ENCODE data around the gene KLHL3.
A peak's percentile ranks its signal among the peaks of the same experiment; 100 is the strongest.
"Not testable (repeated sequence)": the region's sequence is repeated elsewhere in the genome, so short reads cannot be mapped to it uniquely, and the experiment has no call there.

Gene KLHL3

DNA sequence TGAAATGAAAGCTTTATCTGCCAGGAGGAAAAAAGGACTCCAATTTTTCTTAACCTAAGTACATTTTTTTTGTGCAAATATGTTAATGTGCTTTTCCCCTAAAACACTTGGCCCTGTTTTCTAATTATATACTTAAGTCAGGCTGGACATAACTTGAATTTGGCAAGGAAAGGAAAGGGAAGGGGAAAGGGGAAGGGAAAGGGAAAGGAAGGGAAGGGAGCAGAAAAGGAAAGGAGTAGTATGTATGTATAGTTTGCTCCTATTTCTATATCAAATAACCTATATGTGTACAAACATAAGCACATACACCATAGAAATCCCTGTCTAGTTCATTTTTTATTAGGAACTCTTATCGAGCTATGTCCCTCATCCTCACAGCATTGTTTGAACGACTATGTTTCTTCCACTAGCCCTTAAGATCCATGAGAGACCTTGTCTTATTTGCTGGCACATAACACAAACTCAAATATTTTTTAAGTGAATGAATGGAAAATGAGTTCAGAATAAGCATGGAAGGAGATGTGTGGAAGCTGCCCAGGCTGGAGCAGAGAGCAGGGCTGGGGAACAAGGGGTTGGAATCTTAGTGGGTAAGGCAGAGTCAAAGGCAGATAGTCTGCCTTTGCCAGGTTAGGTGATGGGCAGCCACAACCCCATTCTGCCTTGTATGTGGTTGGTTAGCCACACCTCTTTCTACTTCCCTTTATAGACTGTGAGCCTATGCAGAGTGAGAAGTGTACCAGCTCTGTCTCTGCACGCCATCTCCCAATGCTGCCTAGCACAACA, 70.0 kb downstream of the KLHL3 start:
- no peak for DNase-seq

DNA sequence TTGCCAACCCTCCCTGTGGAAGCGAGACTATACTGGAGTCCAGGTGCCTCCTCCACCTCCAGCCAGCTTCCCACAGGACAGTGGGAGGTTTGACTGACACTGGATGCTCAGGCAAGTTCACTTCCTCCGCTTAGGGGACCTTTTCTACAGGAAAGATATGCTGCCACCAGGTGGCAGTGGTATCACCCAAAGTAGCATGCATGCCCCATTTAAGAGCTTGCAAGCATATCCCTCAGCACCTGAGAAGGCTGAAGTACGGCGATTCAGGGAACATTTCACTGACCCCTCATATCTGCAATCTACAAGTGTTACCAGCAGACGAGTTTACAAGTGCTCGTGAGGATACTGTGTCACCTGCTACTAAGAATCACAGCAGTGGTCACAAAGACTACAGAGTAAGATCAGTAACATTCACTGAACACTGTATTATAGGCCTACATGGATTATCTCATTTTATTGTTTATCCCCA, 75.5 kb downstream of the KLHL3 start:
- peak; percentile 56 for DNase-seq

DNA sequence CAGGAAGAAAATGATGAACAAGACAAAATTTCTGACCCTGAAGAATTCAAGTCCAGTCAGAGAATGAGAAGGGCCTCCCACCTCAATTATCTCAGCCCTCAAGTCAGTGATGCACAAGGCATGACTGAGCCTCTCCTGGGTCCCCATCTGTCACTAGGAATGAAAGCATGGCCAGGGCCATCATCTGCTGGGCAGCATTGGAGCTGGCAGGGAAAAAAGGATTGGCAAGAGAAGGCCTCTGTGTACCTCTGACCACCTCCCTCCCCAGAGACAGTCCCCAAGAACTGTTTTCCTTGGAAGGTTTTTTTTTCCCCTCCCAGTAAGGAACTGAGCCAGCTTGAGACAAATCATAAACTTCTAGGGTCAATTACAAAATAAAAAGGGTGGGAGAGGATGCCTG, 76.7 kb downstream of the KLHL3 start:
- no peak for DNase-seq

DNA sequence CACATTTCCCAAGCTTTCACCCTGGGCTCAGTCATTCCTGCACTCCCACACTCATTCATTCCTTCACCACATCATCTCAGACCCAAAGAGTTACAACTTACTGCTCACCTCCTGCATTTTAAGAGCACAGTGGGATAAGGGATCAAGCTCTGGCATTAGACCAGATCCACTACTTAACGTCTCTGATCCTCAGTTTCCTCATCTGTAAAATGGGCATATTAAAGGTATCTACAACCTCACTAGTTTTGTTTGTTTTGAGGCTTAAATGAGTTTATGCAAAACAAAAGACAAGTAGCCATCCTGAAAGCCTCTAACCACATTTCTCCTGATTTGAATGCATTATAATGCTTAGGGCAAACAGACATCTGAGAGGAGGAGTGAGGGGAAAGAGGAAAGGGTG, 77.6 kb downstream of the KLHL3 start:
- DNase-seq: no peak

DNA sequence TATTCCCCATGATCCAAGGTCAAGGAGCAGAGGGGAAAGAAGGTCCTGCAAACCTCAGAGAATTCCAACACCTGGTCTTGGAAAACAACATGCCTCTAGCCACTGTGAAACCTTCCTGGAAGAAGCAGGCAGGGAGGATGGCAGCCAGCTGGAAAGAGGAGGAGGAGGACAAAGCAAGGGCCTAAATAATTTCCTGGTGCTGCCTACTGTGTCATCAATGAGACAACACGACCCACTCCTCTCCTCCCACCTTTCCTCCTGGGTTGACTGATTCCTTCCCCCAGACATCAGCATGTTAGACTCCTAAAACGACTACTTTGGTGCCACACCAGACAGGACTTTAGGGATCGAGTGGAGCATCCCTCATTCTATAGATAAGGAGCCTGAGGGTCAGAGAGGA, 78.8 kb downstream of the KLHL3 start:
- no peak for DNase-seq

DNA sequence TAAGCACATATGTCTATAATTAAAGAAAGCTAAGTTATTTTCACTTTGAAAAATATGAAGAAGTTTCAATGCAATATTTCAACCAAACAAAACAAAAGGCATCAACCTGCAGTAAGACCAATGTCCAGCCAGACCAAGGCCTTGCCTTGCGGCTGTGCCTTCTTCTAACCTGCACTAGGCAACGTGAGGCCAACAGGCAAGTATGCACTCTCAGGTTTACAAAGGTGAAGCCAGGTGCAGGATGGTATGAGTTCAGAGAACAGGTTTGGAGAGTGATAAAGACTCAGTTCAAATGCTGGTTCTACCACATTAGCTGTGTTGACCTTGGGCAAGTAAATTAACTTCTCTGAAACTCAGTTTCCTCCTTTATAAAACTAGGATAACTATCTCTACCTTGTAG, 79.3 kb downstream of the KLHL3 start:
- no peak for DNase-seq

DNA sequence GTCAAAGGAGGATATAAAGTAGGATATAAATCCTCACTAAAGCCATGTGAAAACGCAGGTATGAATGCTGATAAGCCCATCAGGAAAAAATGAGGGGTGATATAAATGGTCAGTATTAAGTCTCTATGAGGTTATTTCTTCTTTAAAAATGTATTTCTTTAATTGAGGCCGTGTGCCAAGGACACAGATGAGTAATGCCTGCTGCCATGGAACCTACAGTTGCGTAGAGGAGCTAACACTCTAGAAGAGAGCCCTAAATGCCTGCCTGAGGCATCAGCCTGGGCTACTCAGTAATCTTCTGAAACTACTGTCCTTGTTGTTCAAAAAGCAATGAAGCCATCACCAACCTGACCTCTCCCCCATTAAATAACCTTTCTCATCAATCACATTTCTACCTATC, 84.9 kb downstream of the KLHL3 start:
- no peak for DNase-seq

DNA sequence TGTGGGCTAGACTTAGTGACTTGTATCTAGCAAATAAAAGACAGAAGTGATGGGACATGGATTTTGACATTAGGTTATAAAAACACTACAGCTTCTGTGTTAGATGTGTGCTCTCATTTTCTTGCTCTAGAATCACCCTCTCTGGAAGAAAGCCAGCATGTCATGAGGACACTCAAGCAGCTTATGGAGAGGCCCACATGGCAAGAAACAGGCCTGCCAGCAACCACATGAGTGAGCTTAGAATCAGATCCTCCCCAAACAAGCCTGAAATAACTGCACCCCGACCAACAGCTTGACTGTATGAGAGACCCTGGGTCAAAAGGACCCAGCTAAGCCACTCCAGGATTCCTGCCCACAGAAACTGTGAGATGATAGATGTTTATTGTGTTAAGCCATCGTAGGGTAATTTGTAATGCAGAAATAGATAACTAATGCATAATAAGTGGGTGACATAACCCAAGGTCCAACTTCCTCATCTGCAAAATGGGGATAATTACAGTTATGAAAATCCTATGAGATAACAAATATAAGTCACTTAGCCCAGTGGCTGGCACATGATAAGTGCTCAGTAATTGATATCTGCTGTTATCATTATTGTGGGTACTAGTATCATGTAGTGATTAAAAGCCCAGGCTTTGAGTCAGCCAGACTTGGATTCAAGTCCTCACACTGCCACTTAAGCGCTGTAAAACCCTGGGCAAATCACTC, 86.5 kb downstream of the KLHL3 start:
- no peak for DNase-seq

DNA sequence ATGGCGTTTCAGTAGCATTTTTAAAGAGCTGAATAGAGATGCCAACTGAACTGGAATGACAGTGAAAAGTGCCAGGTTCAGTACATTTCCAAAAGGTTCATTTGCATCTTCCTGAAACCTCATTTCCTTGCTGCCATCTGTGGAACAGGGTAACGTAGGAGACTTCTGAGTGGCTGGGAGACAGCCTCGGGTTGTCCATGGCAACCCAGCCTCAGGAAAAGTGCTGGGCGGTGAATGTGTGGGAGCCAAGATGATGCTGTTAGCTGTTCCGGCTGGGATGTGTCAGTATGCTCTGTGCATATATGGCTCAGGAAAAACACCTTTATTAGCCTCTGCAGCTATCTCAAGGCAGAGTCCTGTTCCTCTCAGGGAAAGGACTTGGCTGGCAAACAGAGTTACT, 87.5 kb downstream of the KLHL3 start:
- DNase-seq: no peak

DNA sequence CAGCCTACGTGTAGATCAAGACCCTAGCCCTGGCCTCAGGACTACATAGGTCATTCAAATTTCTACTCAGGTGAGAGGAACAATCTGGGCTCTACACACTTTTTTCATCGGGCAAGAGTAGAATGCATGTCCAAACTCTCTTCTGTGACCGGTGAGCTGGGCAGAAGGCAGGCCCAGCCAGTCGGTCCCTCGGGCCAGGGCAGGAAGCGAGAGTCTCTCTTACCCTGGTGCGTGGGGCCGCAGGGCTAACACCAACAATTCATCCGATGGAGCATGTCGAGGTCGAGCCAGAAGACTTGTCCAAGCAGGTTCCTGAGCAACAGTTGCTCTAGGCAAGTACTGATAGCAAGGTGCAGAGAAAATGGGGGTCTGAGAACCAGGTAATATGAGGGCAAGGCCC, 88.5 kb downstream of the KLHL3 start:
- no peak for DNase-seq

DNA sequence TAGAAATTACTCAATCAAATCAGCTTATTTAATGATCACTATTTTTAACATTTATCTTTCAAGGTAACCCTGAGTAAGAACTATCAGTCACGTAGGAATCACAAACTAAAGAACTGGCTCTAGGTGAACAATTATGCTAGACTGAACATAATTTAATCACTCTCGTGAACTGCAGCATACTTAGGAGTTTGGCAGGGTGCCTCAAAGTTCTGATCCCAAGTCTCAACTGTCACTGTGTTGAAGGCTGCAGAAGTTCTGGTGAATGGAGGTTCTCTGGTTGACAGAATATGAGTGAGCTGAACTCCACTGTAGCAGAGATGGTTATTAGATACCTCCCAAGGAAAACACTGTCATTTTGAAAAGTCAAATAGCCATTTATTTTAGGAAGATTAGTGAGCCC, 89.1 kb downstream of the KLHL3 start:
- no peak for DNase-seq

DNA sequence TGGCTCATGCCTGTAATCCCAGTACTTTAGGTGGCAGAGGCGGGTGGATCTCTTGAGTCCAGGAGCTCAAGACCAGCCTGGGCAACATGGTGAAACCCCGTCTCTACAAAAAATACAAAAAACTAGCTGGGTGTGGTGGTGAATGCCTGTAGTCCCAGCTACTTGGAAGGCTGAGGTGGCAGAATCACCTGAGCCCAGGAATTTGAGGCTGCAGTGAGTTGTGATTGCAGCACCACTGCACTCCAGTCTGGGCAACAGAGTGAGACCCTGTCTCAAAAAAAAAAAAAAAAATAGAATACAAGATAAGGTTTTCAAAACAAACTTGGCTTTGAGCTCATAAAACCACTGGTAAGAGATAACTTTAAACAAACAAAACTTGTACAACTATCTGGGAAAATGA, 92.8 kb downstream of the KLHL3 start:
- DNase-seq: not testable (repeated sequence)

DNA sequence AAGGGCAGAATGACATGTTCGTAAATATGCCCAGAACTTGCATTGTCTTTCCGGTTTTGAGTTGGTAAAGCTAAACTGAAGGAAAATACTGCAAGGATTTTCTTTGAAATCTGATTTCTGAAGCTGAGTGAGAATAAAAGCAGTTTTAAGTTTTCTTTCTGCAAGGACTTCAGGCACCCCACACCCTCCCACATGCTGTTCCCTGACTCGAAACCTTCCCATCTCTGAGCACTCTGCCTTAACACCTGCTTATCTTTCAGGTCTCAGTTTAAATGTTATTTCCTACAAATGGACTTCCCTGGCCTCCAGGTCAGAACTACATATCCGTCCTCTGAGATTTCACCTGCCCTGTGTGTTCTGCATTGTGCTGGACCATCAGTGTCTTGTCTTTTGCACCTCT, 93.8 kb downstream of the KLHL3 start:
- DNase-seq: no peak

DNA sequence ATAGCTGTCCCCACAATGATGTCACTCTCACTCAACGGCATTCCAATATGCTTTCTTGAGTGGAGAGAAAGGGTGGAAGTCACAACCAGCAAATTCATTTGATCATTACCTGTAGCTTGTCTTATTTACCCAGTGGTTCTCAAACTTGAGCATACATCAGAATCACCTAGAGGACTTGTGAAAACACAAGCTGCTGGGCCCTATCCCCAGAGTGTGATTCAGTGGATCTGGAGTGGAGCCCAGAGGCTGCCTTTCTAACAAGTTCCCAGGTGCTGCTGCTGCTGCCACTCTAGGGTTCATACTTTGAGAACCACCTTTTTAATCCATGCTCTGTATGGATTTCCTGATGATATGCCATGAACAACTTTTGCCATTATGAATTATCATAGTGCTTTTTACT, 94.7 kb downstream of the KLHL3 start:
- no peak for DNase-seq

DNA sequence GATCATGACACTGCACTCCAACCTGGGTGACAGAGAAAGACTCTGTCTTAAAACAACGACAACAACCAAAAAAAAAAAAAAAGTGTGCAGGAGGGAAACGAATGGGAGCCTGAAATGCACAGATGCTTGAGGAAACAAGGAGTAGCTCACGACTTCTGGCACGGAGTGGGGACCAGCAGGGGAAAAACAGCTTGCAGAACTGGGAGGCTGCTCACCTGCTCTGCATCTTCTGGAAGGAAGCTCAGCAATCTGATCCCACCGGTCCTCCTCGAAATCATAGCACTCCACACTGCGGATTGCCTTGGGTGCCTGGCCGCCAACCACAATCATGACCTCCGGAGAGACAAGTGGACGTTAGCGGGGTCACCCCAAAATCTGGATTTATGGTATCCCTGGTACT, 96.2 kb downstream of the KLHL3 start:
- no peak for DNase-seq

DNA sequence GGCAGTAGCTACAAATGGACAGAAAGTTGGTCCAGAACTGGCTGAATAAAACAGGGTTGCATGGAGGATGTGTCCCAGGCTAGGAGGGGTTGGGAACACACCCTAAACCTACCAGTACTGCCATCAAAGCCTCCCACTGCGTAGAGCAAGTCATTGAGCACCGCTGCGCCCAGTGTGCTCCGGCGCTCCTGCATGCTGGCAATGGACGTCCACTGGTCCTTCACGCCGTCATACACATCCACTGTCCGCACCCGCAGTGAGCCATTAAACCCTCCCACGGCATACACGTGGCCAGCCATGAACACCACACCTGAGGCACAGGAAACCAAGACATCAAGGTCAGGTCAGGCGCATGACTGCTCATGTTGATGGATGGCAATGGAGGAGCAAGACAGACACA, 97.0 kb downstream of the KLHL3 start:
- DNase-seq: no peak

DNA sequence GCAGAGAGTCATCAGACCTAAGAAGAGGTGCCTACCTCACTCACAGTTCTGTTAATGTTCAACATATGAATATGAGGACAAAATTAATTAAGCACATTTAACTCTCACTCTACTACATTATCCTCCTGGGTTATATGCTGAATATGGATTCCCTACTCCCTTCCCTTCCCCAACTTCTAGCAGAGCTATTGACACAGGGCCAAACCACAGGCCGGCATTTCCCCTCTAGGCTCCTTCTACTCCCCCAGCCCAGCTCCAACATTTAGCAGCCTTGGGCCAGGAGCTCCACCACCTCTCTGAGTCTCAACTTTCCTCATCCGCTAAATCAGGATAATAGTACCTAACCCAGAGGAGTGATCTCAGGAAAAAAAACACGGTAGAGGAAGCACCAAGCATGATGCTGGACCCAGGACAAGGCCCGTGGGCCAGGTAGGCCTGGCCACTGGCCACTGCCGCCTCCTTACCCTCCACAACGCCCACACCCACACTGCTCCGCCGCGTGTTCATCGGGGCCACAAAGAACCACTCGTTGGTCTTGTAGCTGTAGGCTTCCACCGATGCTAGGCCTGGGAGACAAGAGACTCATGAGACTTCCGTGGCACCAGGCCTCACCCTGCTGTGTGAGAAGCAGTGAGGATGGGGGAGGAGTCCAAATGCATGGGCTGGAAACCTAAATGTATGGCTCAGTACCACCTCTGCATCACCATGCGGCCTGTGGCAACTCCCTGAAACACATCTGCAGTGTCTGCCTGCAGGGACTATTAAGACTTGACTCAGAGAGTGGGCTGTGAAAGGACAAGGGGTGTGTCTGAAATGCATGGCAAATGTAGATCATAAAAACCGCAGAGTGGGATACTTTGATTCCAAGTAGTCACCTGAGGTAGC, 98.8 kb downstream of the KLHL3 start:
- DNase-seq: no peak

DNA sequence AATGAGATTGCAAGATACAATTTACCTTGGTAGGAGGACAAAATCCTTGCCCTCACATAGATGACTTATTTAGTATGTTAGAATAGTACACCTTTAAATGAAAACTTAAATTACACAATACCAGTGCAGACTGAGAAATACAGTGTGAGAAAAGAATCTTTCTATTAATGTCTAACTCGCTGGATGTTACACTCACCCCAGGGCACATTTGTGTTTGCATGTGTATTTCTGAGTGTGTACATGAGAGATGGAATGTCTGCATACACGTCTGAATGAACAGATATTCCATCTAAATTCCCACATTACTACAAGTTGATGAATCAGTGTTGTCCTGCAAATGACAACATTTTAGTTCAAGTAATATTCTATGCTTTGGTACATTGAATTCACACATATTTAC, 99.8 kb downstream of the KLHL3 start:
- DNase-seq: no peak

DNA sequence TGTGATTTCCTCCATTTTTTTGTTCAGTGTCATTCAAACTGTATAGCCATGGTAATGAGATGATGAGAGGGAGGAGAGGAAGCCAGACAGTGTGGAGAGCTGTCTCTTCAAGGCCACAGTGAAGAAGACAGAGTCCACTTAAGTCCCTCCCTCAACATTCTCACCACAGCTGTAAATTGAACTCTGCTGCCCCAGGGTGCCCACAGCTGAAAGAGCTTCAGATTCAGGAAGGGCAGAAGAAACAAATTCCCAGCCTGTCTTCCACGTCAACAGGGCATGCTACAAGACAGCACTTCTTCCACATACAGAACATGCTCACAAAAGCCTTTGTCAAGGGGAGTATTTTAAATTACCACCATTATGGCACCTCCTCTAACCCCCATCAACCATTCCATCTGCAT, 100.4 kb downstream of the KLHL3 start:
- no peak for DNase-seq

DNA sequence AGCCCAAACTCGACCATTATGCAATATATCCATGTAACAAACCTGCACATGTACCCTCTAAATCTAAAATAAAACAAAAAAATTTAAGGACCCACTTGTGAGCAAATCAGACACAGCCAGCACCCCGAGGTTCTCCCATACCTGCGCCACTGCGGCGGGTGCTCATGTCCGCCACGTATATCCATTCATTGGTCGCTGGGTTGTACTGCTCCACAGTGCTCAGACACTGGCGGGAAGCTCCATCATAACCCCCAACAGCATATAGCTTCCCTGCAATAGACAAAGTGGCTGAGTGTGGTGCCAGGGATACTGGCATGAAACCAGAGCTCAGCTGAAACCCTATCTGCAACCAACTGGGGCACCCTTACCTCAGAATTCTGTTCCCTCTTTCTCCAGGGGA, 102.0 kb downstream of the KLHL3 start:
- DNase-seq: no peak

DNA sequence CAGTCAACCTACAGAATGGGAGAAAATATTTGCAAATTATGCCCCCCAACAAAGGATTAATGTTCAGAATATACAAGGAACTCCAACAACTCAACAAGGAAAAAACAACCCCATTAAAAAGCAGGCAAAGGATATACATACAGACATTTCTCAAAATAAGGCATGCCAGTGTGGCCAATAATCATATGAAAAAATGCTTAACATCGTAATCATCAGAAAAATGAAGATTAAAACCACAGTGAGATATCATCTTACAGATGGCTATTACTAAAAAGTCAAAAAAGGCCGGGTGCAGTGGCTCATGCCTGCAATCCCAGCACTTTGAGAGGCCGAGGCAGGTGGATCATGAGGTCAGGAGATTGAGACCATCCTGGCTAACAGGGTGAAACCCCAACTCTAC, 103.2 kb downstream of the KLHL3 start:
- DNase-seq: no peak

DNA sequence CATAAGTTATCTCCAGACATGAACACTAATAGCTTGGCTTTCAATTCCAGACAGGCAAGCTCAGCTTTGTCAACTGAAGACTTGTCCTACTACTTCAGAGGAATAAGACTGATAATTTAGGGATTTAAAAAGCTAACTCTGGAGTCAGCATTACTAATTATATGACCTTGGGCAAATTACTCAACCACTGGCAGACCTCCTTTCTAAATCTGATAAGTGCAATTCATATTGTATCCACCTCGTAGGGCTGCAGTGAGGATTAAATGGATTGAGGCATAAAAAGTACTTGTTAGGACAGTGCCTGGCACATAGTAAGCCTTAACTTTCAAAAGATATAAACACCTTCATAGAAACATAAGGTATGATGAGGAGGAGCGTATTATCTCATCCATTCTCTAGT, 104.4 kb downstream of the KLHL3 start:
- no peak for DNase-seq

DNA sequence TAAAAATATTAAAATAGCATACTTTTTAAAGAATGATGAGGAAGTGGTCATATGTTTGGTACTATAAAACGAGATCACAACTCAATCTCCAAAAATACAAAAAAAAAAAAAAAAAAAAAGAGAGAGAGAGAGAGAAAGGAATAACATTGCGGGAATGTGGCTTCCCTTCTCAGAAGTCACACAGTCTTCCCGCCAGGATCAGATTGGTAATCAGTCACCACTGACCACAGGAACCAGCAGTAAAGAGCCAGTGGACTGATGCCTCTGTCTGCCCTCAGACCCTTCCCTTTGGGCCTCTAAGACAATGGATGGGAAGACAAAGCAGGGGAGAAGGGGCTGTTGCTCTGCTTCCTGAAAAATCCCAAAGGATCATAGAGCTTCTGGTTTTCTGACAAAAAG, 104.9 kb downstream of the KLHL3 start:
- no peak for DNase-seq
